Neural cell (in vitro differentiated cells): ENCODE data around the gene ETNK2. TPM values are rescaled to one million over a fixed set of nuclear protein-coding genes. Genes with fewer than 3 reads are reported as not detected.

Source experiments
- H2AFZ ChIP-seq: fragments of 200-600, 300-800 bp; sonication (generic), shearing (Covaris generic); 2 replicates; pipeline ENCODE4 v1.6.0; 2014; ENCODE audit warnings: low read depth, mild to moderate bottlenecking, antibody characterized with exemption, low read length, moderate library complexity
- H3F3A ChIP-seq: fragments of 200-600 bp; shearing (Covaris generic); 2 replicates; pipeline ENCODE4 v1.6.1; 2016; ENCODE audit warnings: mild to moderate bottlenecking, moderate library complexity, mixed read lengths, antibody characterized with exemption, low read length; ENCODE audit not compliant: insufficient read depth, poor library complexity, severe bottlenecking
- H3K27ac ChIP-seq: fragments of 200-600, 300-800 bp; sonication (generic), shearing (Covaris generic); 2 replicates; pipeline ENCODE4 v1.5.1; 2014; ENCODE audit warnings: mild to moderate bottlenecking, low read length, moderate library complexity
- H3K27me3 ChIP-seq: fragments of 300-800, 200-600 bp; sonication (generic), shearing (Covaris generic); 2 replicates; pipeline ENCODE4 v1.6.0; 2014; ENCODE audit warnings: mild to moderate bottlenecking, low read depth, low read length, moderate library complexity; ENCODE audit not compliant: insufficient read depth
- H3K36me3 ChIP-seq: fragments of 300-800, 200-600 bp; sonication (generic), shearing (Covaris generic); 2 replicates; pipeline ENCODE4 v1.5.1; 2014; ENCODE audit warnings: mild to moderate bottlenecking, antibody characterized with exemption, low read length, moderate library complexity; ENCODE audit not compliant: insufficient read depth
- H3K4me2 ChIP-seq: fragments of 300-800, 200-600 bp; sonication (generic), shearing (Covaris generic); 2 replicates; pipeline ENCODE4 v1.6.0; 2014; ENCODE audit warnings: mild to moderate bottlenecking, low read length
- H3K4me3 ChIP-seq: fragments of 300-800, 200-600 bp; sonication (generic), shearing (Covaris generic); 2 replicates; pipeline ENCODE4 v1.5.1; 2014; ENCODE audit warnings: mild to moderate bottlenecking, low read length, moderate library complexity
- H3K79me2 ChIP-seq: fragments of 200-600 bp; shearing (Covaris generic); replicated peaks from 2 replicates; pipeline ENCODE4 v1.6.0; 2014; ENCODE audit warnings: mild to moderate bottlenecking, low read length, moderate library complexity; ENCODE audit not compliant: insufficient read depth
- H3K9ac ChIP-seq: fragments of 300-800, 200-600 bp; sonication (generic), shearing (Covaris generic); 2 replicates; pipeline ENCODE4 v1.6.1; 2016; ENCODE audit warnings: mild to moderate bottlenecking, low read length, mixed read lengths
- H3K9me2 ChIP-seq: fragments of 200-600 bp; shearing (Covaris generic); 2 replicates; pipeline ENCODE4 v1.6.1; 2016; ENCODE audit warnings: mild to moderate bottlenecking, low read length, mixed read lengths; ENCODE audit not compliant: insufficient read depth
- H3K9me3 ChIP-seq: fragments of 200-600, 300-800 bp; sonication (generic), shearing (Covaris generic); 2 replicates; pipeline ENCODE4 v1.6.1; 2016; ENCODE audit warnings: mild to moderate bottlenecking, mixed run types, low read length, moderate library complexity, mixed read lengths
- H4K20me1 ChIP-seq: fragments of 200-600 bp; shearing (Covaris generic); 2 replicates; pipeline ENCODE4 v1.6.1; 2016; ENCODE audit warnings: mild to moderate bottlenecking, mixed run types; ENCODE audit not compliant: insufficient read depth
- CTCF ChIP-seq: fragments of 450-650 bp; IDR thresholded peaks from 2 replicates; pipeline ENCODE4 v1.5.1; 2014; ENCODE audit warnings: antibody characterized with exemption, mild to moderate bottlenecking, moderate library complexity; ENCODE audit not compliant: poor library complexity, severe bottlenecking
- EP300 ChIP-seq: fragments of 450-650 bp; conservative IDR thresholded peaks from 2 replicates; pipeline ENCODE4 v1.6.1; 2014; ENCODE audit warnings: antibody characterized with exemption, mild to moderate bottlenecking, moderate library complexity; ENCODE audit not compliant: poor library complexity, severe bottlenecking
- EZH2 ChIP-seq: fragments of 200-600, 300-800 bp; shearing (Covaris generic), sonication (generic); IDR thresholded peaks from 2 replicates; pipeline ENCODE4 v1.6.1; 2014; ENCODE audit warnings: antibody characterized with exemption, low read length, borderline replicate concordance, mild to moderate bottlenecking; ENCODE audit not compliant: insufficient read depth, poor library complexity, severe bottlenecking
- MXI1 ChIP-seq: fragments of 450-650 bp; conservative IDR thresholded peaks from 2 replicates; pipeline ENCODE4 v1.6.1; 2014; ENCODE audit warnings: antibody characterized with exemption, mild to moderate bottlenecking; ENCODE audit not compliant: poor library complexity, severe bottlenecking
- POLR2AphosphoS5 ChIP-seq: IDR thresholded peaks from 2 replicates; pipeline ENCODE4 v1.6.1; 2012
- RAD21 ChIP-seq: fragments of 450-650 bp; conservative IDR thresholded peaks from 2 replicates; pipeline ENCODE4 v1.6.1; 2014; ENCODE audit warnings: antibody characterized with exemption, mild to moderate bottlenecking, moderate library complexity
- REST ChIP-seq: IDR thresholded peaks from 2 replicates; pipeline ENCODE4 v1.6.1; 2012; ENCODE audit warnings: borderline replicate concordance
- SMC3 ChIP-seq: fragments of 450-650 bp; conservative IDR thresholded peaks from 2 replicates; pipeline ENCODE4 v1.6.1; 2014; ENCODE audit warnings: antibody characterized with exemption, mild to moderate bottlenecking, moderate library complexity; ENCODE audit not compliant: poor library complexity
- TAF1 ChIP-seq: IDR thresholded peaks from 2 replicates; pipeline ENCODE4 v1.6.1; 2012; ENCODE audit warnings: low read depth
- polyA plus RNA-seq: library from polyadenylated mRNA; depleted of rRNA; stranded (reverse); fragments of >200 nt; gene quantifications from 2 replicates; pipeline ENCODE4 v1.2.3, GENCODE V29; 2014

The ETNK2 gene
- polyA plus RNA-seq, 1 donor from 2014 or later, result 26.7 TPM

- H3F3A ChIP-seq, result no peaks in the 10 kb centered on the region
- peak overlapping the region; percentile 76 for H3K9ac ChIP-seq
- TF ChIP-seq EP300 (no peak), SMC3 (no peak), POLR2AphosphoS5 (no peak), RAD21 (no peak), REST (no peak), CTCF (no peak), EZH2 (no peak), MXI1 (no peak), TAF1 (no peak)
- H4K20me1 ChIP-seq, result no peaks in the 10 kb centered on the region
- no peaks in the 10 kb centered on the region for H3K36me3 ChIP-seq
- peaks cover 29% of the 10 kb centered on the region for H3K27me3 ChIP-seq
- no peaks in the 10 kb centered on the region for H3K9me3 ChIP-seq
- H3K4me2 ChIP-seq, result no peak overlapping the region
- no peak overlapping the region for H3K27ac ChIP-seq
- H3K4me3 ChIP-seq, result peak overlapping the region; percentile 67
- H2AFZ ChIP-seq, result peak overlapping the region; percentile 27
- H3K9me2 ChIP-seq, result no peaks in the 10 kb centered on the region
- no peaks in the 10 kb centered on the region for H3K79me2 ChIP-seq
Measured at GRCh38 chr1:204152310-204153044, 633 bp upstream of the ETNK2 start.

- Histone ChIP-seq H3K9ac (peak overlapping the region; percentile 76), H3K79me2 (no peaks in the 10 kb centered on the region), H3K4me2 (peak overlapping the region; percentile 35), H3K27me3 (peaks cover 27% of the 10 kb centered on the region), H3K9me3 (no peaks in the 10 kb centered on the region), H3K36me3 (no peaks in the 10 kb centered on the region), H4K20me1 (no peaks in the 10 kb centered on the region), H3K27ac (no peak overlapping the region), H3K4me3 (peak overlapping the region; percentile 85), H2AFZ (peak overlapping the region; percentile 54), H3K9me2 (no peaks in the 10 kb centered on the region), H3F3A (no peaks in the 10 kb centered on the region)
- TF ChIP-seq SMC3, result no peak
- TF ChIP-seq REST, result no peak
- TF ChIP-seq MXI1, result no peak
- TF ChIP-seq POLR2AphosphoS5, result no peak
- TF ChIP-seq CTCF, result no peak
- TF ChIP-seq RAD21, result no peak
- TF ChIP-seq EP300, result no peak
- no peak for TF ChIP-seq TAF1
Measured at GRCh38 chr1:204150702-204151551, 917 bp downstream of the ETNK2 start.
